ENCODE results near the gene ZNF761. TPM values are rescaled to one million over a fixed set of nuclear protein-coding genes. Genes with fewer than 3 reads are reported as not detected.
"Not testable (repeated sequence)": the region's sequence is repeated elsewhere in the genome, so short reads cannot be mapped to it uniquely, and the experiment has no call there.

Gene ZNF761
- total and polyA plus RNA-seq, 8 donors = 4.8 to 8.6 (median 6.1) TPM

GRCh38 chr19:53409505-53410204 is 22.1 kb upstream of the ZNF761 start:
- H3K27ac ChIP-seq = no peak overlapping the region
- 90 to 92% methylated on average over 7 of the region's 7 CpGs for WGBS, 2 donors

GRCh38 chr19:53420520-53421315 is 11.1 kb upstream of the ZNF761 start:
- H3K9me3 ChIP-seq, H3K27ac ChIP-seq, DNase-seq, FAIRE-seq, H3K27me3 ChIP-seq, H3K36me3 ChIP-seq, H3K4me1 ChIP-seq, H3K4me3 ChIP-seq, ATAC-seq: not testable (repeated sequence)
- intact Hi-C loops (cut with DNase I) = loop anchor here in 1 of 3 donors (10.0 kb wide), 1 partner anchor 324 kb away; no protein-coding TSS in a partner anchor
- 59 to 62% methylated on average over 11 of the region's 11 CpGs for WGBS, 2 donors

More at GRCh38 chr19:53409505-53410204, 22.1 kb upstream of the ZNF761 start:
- ATAC-seq (no peak), DNase-seq (no peak), FAIRE-seq (no peak)
- intact Hi-C loops (cut with DNase I) = no loop called here
- peaks cover 3 to 28% (median 14%) of the 10 kb centered on the region in 3 donors for H3K36me3 ChIP-seq
- no peak overlapping the region for H3K4me3 ChIP-seq
- H3K9me3 ChIP-seq = peaks cover 0 to 10% (median 3%) of the 10 kb centered on the region in 4 donors
- TF ChIP-seq, protein P1, sequence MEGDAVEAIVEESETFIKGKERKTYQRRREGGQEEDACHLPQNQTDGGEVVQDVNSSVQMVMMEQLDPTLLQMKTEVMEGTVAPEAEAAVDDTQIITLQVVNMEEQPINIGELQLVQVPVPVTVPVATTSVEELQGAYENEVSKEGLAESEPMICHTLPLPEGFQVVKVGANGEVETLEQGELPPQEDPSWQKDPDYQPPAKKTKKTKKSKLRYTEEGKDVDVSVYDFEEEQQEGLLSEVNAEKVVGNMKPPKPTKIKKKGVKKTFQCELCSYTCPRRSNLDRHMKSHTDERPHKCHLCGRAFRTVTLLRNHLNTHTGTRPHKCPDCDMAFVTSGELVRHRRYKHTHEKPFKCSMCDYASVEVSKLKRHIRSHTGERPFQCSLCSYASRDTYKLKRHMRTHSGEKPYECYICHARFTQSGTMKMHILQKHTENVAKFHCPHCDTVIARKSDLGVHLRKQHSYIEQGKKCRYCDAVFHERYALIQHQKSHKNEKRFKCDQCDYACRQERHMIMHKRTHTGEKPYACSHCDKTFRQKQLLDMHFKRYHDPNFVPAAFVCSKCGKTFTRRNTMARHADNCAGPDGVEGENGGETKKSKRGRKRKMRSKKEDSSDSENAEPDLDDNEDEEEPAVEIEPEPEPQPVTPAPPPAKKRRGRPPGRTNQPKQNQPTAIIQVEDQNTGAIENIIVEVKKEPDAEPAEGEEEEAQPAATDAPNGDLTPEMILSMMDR (IDR thresholded peaks at IDR 0.05) = no peak
- H3K4me1 ChIP-seq = no peaks in the 10 kb centered on the region
- no peaks in the 10 kb centered on the region for H3K27me3 ChIP-seq

- ATAC-seq = no peak
- no peak for FAIRE-seq
- H3K4me3 ChIP-seq = no peak overlapping the region
- H3K4me1 ChIP-seq = no peaks in the 10 kb centered on the region
- intact Hi-C loops (cut with DNase I) = loop anchor here in 1 of 3 donors (10.0 kb wide), 1 partner anchor 322 kb away; no protein-coding TSS in a partner anchor
- no peaks in the 10 kb centered on the region for H3K36me3 ChIP-seq
- H3K27me3 ChIP-seq = no peaks in the 10 kb centered on the region
- TF ChIP-seq, protein P1 (IDR thresholded peaks at IDR 0.05) = no peak
- H3K9me3 ChIP-seq = no peaks in the 10 kb centered on the region
- DNase-seq = no peak
- no peak overlapping the region for H3K27ac ChIP-seq
- WGBS, 2 donors = 75 to 82% methylated on average over 5 of the region's 5 CpGs
Observed at GRCh38 chr19:53422551-53422950, 9.2 kb upstream of the ZNF761 start.

DNA sequence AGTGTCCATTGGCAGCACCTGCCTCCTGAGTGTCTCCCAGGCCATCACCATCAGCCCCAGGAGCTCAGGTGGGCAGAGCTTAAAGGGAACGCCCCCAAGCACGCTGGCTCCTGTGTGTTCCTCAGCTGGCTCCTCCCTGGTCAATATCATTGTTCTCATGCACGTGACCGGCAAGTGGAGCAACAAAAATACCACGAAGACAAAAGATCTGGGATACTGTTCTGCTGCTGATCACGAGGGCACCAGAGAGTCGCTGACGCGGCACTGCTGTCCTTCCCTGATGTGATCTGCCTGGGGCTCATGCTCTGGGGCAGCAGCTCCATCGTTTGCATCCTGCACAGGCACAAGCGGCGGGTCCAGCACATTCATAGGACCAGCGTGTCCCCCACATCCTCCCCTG is 8.7 kb upstream of the ZNF761 start:
- H3K9me3 ChIP-seq, DNase-seq, H3K27ac ChIP-seq, H3K27me3 ChIP-seq, H3K4me3 ChIP-seq, FAIRE-seq, H3K4me1 ChIP-seq, H3K36me3 ChIP-seq: not testable (repeated sequence)
- intact Hi-C loops (cut with DNase I) = loop anchor here in 1 of 3 donors (10.0 kb wide), 1 partner anchor 322 kb away; no protein-coding TSS in a partner anchor
- ATAC-seq = peak in 2 of 4 donors; percentile 22 to 31
- WGBS, 2 donors = 10 to 12% methylated on average over 7 to 10 of the region's 13 CpGs

GRCh38 chr19:53423680-53424079 is 8.1 kb upstream of the ZNF761 start:
- intact Hi-C loops (cut with DNase I) = loop anchor here in 1 of 3 donors (10.0 kb wide), 1 partner anchor 321 kb away; no protein-coding TSS in a partner anchor
- H3K4me1 ChIP-seq, DNase-seq, H3K36me3 ChIP-seq, H3K4me3 ChIP-seq, H3K9me3 ChIP-seq, H3K27ac ChIP-seq, H3K27me3 ChIP-seq, FAIRE-seq: not testable (repeated sequence)
- 36 to 52% methylated on average over 8 of the region's 8 CpGs for WGBS, 2 donors
- peak in 2 of 4 donors; percentile 37 to 72 for ATAC-seq

DNA sequence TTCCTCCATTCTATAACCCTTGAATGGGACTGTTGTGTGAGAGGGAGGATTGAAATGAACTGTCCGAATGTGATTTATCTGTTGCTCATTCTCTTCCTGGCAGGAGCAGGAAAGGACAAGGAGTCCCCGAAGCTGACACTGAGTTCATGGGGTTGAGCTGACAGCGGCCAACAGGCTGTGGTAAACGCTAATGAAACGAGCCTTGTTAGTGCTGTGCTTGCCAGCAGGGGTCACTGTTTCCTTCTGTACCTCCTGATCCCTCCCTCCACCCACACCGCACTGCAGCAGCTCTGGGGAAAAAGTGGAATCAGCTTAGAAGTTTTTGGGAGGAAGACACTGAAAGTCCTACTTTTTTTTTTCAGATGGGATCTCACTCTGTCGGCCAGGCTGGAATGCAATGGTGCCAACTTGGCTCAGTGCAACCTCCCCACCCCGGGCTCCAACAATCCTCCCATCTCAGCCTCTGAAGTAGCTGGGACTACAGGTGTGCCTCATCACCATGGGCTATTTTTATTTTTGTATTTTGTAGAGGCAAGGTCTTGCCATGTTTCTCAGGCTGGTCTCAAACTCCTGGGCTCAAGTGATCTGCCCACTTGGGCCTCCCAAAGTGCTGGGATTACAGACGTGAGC is 6.7 kb upstream of the ZNF761 start:
- FAIRE-seq (no peak), ATAC-seq (peak; percentile 84 to 100 (median 98)), DNase-seq (peak; percentile 59 to 78 (median 72))
- TF ChIP-seq, protein P1 (IDR thresholded peaks at IDR 0.05) = peak; percentile 66 to 77 (median 73)
- no peaks in the 10 kb centered on the region for H3K27me3 ChIP-seq
- no peaks in the 10 kb centered on the region for H3K9me3 ChIP-seq
- no peak overlapping the region for H3K4me3 ChIP-seq
- no peaks in the 10 kb centered on the region for H3K4me1 ChIP-seq
- no peaks in the 10 kb centered on the region for H3K36me3 ChIP-seq
- 21 to 22% methylated on average over 9 of the region's 9 CpGs for WGBS, 2 donors
- H3K27ac ChIP-seq = no peak overlapping the region
- intact Hi-C loops (cut with DNase I) = loop anchor here in 1 of 3 donors (5.0 to 10.0 kb wide), 2 partner anchors 87 to 320 kb away; no protein-coding TSS in a partner anchor
